ENCODE data around the gene CDK4. TPM values are rescaled to one million over a fixed set of nuclear protein-coding genes. Genes with fewer than 3 reads are reported as not detected.

CDK4 gene
- total RNA-seq, 1 experiment from 2014 or later = 218 TPM

DNA sequence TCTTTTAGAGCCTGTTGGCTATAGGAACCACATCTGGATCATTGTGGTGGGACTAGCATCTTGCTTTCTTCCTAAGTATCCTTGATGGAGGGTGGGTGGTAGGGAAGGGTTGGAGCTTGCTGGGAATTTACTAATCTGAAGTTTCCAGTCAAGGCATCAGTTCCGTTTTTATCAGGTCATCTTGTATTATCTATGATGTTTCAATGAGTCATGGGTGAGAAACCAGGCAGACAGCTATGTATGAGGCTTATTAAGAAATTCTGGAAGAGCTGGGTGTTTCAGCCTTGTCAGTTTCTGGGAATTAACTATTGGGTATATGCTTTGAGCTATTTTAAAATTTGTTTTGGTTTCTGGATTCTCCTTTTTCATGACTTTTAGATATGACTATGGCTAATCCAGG lies 41.8 kb upstream of the CDK4 start:
- Histone ChIP-seq H2BK12ac (ENCODE audit: insufficient read length, low read depth, low read length) (no peak overlapping the region), H2BK5ac (ENCODE audit: insufficient read length, low read length) (no peak overlapping the region), H3K27me3 (ENCODE audit: insufficient read depth, low read length) (no peaks in the 10 kb centered on the region), H3K23ac (ENCODE audit: insufficient read length, low read depth, low read length) (no peak overlapping the region), H3K9me3 (ENCODE audit: control insufficient read depth, low read depth, low read length) (no peaks in the 10 kb centered on the region), H3K79me1 (ENCODE audit: insufficient read depth, low read depth, low read length, poor library complexity, severe bottlenecking) (no peaks in the 10 kb centered on the region), H2AFZ (ENCODE audit: low read length) (no peak overlapping the region), H3K4me1 (ENCODE audit: insufficient read depth, low read length) (no peaks in the 10 kb centered on the region), H2BK120ac (ENCODE audit: low read depth, low read length, poor library complexity, severe bottlenecking) (no peak overlapping the region), H3K9ac (ENCODE audit: extremely low read depth, insufficient read length, low read length) (no peak overlapping the region), H3K56ac (ENCODE audit: insufficient read length, low read depth, low read length) (no peak overlapping the region), H3K14ac (ENCODE audit: insufficient read depth, low read length) (no peak overlapping the region), H3K4ac (ENCODE audit: low read depth, low read length) (no peak overlapping the region), H3K18ac (ENCODE audit: insufficient read length, low read depth, low read length) (no peak overlapping the region), H3K23me2 (ENCODE audit: insufficient read length, low read depth, low read length, poor library complexity, severe bottlenecking) (no peaks in the 10 kb centered on the region), H4K5ac (ENCODE audit: insufficient read length, low read depth, low read length) (no peak overlapping the region), H3K27ac (ENCODE audit: insufficient read length, low read depth, low read length) (no peak overlapping the region), H4K91ac (ENCODE audit: insufficient read length, low read depth, low read length) (no peak overlapping the region), H4K8ac (replicated peaks; ENCODE audit: insufficient read length, low read depth, low read length) (no peak overlapping the region), H4K20me1 (ENCODE audit: control insufficient read depth, insufficient read depth, insufficient read length) (no peaks in the 10 kb centered on the region), H2BK20ac (ENCODE audit: low read depth, low read length, poor library complexity, severe bottlenecking) (no peak overlapping the region), H2BK15ac (ENCODE audit: low read depth, low read length) (no peak overlapping the region), H3T11ph (ENCODE audit: low read length) (no peak overlapping the region), H2AK5ac (ENCODE audit: insufficient read length, low read length) (no peak overlapping the region), H3K4me2 (ENCODE audit: insufficient read depth, insufficient read length, low read length) (no peak overlapping the region), H3K79me2 (ENCODE audit: insufficient read depth, low read length) (no peaks in the 10 kb centered on the region)
- no CpG with 5 or more reads among the region's 1 CpG for WGBS (ENCODE audit: extremely low coverage, insufficient read length, low lambda C conversion rate)
- Mint-ChIP-seq H3K27me3 (ENCODE audit: low read depth) (no peaks in the 10 kb centered on the region), H3K36me3 (ENCODE audit: insufficient read depth in 1 of 3, low read depth in 3 of 3) (peaks cover 24 to 71% (median 55%) of the 10 kb centered on the region in 3 experiments), H3K27ac (no peak overlapping the region), H3K9me3 (no peaks in the 10 kb centered on the region), H3K4me3 (no peak overlapping the region), H3K4me1 (no peaks in the 10 kb centered on the region)
- no peak for DNase-seq
- TF ChIP-seq, protein P1, sequence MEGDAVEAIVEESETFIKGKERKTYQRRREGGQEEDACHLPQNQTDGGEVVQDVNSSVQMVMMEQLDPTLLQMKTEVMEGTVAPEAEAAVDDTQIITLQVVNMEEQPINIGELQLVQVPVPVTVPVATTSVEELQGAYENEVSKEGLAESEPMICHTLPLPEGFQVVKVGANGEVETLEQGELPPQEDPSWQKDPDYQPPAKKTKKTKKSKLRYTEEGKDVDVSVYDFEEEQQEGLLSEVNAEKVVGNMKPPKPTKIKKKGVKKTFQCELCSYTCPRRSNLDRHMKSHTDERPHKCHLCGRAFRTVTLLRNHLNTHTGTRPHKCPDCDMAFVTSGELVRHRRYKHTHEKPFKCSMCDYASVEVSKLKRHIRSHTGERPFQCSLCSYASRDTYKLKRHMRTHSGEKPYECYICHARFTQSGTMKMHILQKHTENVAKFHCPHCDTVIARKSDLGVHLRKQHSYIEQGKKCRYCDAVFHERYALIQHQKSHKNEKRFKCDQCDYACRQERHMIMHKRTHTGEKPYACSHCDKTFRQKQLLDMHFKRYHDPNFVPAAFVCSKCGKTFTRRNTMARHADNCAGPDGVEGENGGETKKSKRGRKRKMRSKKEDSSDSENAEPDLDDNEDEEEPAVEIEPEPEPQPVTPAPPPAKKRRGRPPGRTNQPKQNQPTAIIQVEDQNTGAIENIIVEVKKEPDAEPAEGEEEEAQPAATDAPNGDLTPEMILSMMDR (conservative IDR thresholded peaks at IDR 0.05) = no peak

Data from H9 (cell line).